ENCODE data around the gene NELL1.

The NELL1 gene

GRCh38 chr11:20775331-20775730, 105.9 kb downstream of the NELL1 start:
- H3K36me3 ChIP-seq (ENCODE audit: control insufficient read depth, insufficient read depth, low read length) = no peaks in the 10 kb centered on the region
- H3K9me3 ChIP-seq (ENCODE audit: control insufficient read depth, low read length) = no peaks in the 10 kb centered on the region
- no peak overlapping the region for H3K4me3 ChIP-seq (ENCODE audit: low read depth, low read length)
- no peaks in the 10 kb centered on the region for H3K79me2 ChIP-seq
- H2AFZ ChIP-seq = no peak overlapping the region
- no peak overlapping the region for H3K9ac ChIP-seq
- no peaks in the 10 kb centered on the region for H3K27me3 ChIP-seq (ENCODE audit: control insufficient read depth, insufficient read depth, low read length)
- H3K27ac ChIP-seq = no peak overlapping the region
- H3K4me2 ChIP-seq (ENCODE audit: low read length) = no peak overlapping the region
- H3K4me1 ChIP-seq = no peaks in the 10 kb centered on the region
- no peak for TF ChIP-seq CTCF (IDR thresholded peaks at IDR 0.05)

- H3K4me1 ChIP-seq = no peaks in the 10 kb centered on the region
- H3K79me2 ChIP-seq = no peaks in the 10 kb centered on the region
- H3K36me3 ChIP-seq (ENCODE audit: control insufficient read depth, insufficient read depth, low read length) = no peaks in the 10 kb centered on the region
- no peak for TF ChIP-seq CTCF (IDR thresholded peaks at IDR 0.05)
- no peaks in the 10 kb centered on the region for H3K27me3 ChIP-seq (ENCODE audit: control insufficient read depth, insufficient read depth, low read length)
- no peaks in the 10 kb centered on the region for H3K9me3 ChIP-seq (ENCODE audit: control insufficient read depth, low read length)
- H3K4me2 ChIP-seq (ENCODE audit: low read length) = no peak overlapping the region
- H2AFZ ChIP-seq = no peak overlapping the region
- H3K27ac ChIP-seq = no peak overlapping the region
- H3K4me3 ChIP-seq (ENCODE audit: low read depth, low read length) = no peak overlapping the region
- H3K9ac ChIP-seq = no peak overlapping the region
These were observed 113.4 kb downstream of the NELL1 start for GRCh38 chr11:20782775-20783174.

- Histone ChIP-seq H3K27ac (no peak overlapping the region), H2AFZ (no peak overlapping the region)
- no peak for TF ChIP-seq CTCF (IDR thresholded peaks at IDR 0.05)
These were observed 113.8 kb downstream of the NELL1 start for GRCh38 chr11:20783220-20783619.

GRCh38 chr11:20790622-20791021, 121.2 kb downstream of the NELL1 start:
- no peak overlapping the region for H3K4me3 ChIP-seq (ENCODE audit: low read depth, low read length)

More at GRCh38 chr11:20783220-20783619, 113.8 kb downstream of the NELL1 start:
- Histone ChIP-seq H3K36me3 (ENCODE audit: control insufficient read depth, insufficient read depth, low read length) (no peaks in the 10 kb centered on the region), H3K9ac (no peak overlapping the region), H3K4me1 (no peaks in the 10 kb centered on the region), H3K27me3 (ENCODE audit: control insufficient read depth, insufficient read depth, low read length) (no peaks in the 10 kb centered on the region), H3K9me3 (ENCODE audit: control insufficient read depth, low read length) (no peaks in the 10 kb centered on the region), H3K4me3 (ENCODE audit: low read depth, low read length) (no peak overlapping the region), H3K79me2 (no peaks in the 10 kb centered on the region), H3K4me2 (ENCODE audit: low read length) (no peak overlapping the region)

More at GRCh38 chr11:20790622-20791021, 121.2 kb downstream of the NELL1 start:
- Histone ChIP-seq H3K27ac (no peak overlapping the region), H2AFZ (no peak overlapping the region), H3K79me2 (no peaks in the 10 kb centered on the region), H3K4me2 (ENCODE audit: low read length) (no peak overlapping the region), H3K9me3 (ENCODE audit: control insufficient read depth, low read length) (no peaks in the 10 kb centered on the region), H3K36me3 (ENCODE audit: control insufficient read depth, insufficient read depth, low read length) (no peaks in the 10 kb centered on the region), H3K27me3 (ENCODE audit: control insufficient read depth, insufficient read depth, low read length) (no peaks in the 10 kb centered on the region), H3K4me1 (no peaks in the 10 kb centered on the region), H3K9ac (no peak overlapping the region)
- no peak for TF ChIP-seq CTCF (IDR thresholded peaks at IDR 0.05)
